GM19238 (cell line): ENCODE results near the gene PSD2.

Source experiments
- DNase-seq: peaks from one replicate; pipeline ENCODE4 v3.0.0; 2011; ENCODE audit warnings: low spot score; ENCODE audit not compliant: insufficient read length

The PSD2 gene

GRCh38 chr5:139854029-139854605 is 58.5 kb downstream of the PSD2 start:
- DNase-seq, result no peak

- no peak for DNase-seq
Measured at GRCh38 chr5:139854953-139855352, 59.3 kb downstream of the PSD2 start.

GRCh38 chr5:139855451-139855850 is 59.8 kb downstream of the PSD2 start:
- DNase-seq, result no peak

GRCh38 chr5:139855946-139856540 is 60.4 kb downstream of the PSD2 start:
- DNase-seq, result no peak

- DNase-seq, result no peak
Measured at GRCh38 chr5:139856714-139857113, 61.1 kb downstream of the PSD2 start.

- DNase-seq, result no peak
Measured at GRCh38 chr5:139859013-139859412, 63.4 kb downstream of the PSD2 start.

GRCh38 chr5:139861021-139861888 is 65.6 kb downstream of the PSD2 start:
- no peak for DNase-seq

- no peak for DNase-seq
Measured at GRCh38 chr5:139861889-139862207, 66.2 kb downstream of the PSD2 start.

GRCh38 chr5:139862313-139862712 is 66.7 kb downstream of the PSD2 start:
- no peak for DNase-seq

- no peak for DNase-seq
Measured at GRCh38 chr5:139862803-139863202, 67.2 kb downstream of the PSD2 start.

- no peak for DNase-seq
Measured at GRCh38 chr5:139863361-139863760, 67.8 kb downstream of the PSD2 start.

GRCh38 chr5:139863855-139864558 is 68.4 kb downstream of the PSD2 start:
- peak; percentile 78 for DNase-seq

- no peak for DNase-seq
Measured at GRCh38 chr5:139864716-139865483, 69.3 kb downstream of the PSD2 start.

- DNase-seq, result no peak
Measured at GRCh38 chr5:139867109-139867508, 71.5 kb downstream of the PSD2 start.

GRCh38 chr5:139867581-139867980 is 72.0 kb downstream of the PSD2 start:
- no peak for DNase-seq

GRCh38 chr5:139869042-139869790 is 73.6 kb downstream of the PSD2 start:
- DNase-seq, result no peak

GRCh38 chr5:139870677-139871076 is 75.1 kb downstream of the PSD2 start:
- no peak for DNase-seq

GRCh38 chr5:139871614-139872013 is 76.0 kb downstream of the PSD2 start:
- DNase-seq, result no peak

- DNase-seq, result no peak
Measured at GRCh38 chr5:139872052-139872766, 76.6 kb downstream of the PSD2 start.
